Measurements from ENCODE around the gene ADPRHL1.
"Not testable (repeated sequence)": the region's sequence is repeated elsewhere in the genome, so short reads cannot be mapped to it uniquely, and the experiment has no call there.

ADPRHL1 gene

DNA sequence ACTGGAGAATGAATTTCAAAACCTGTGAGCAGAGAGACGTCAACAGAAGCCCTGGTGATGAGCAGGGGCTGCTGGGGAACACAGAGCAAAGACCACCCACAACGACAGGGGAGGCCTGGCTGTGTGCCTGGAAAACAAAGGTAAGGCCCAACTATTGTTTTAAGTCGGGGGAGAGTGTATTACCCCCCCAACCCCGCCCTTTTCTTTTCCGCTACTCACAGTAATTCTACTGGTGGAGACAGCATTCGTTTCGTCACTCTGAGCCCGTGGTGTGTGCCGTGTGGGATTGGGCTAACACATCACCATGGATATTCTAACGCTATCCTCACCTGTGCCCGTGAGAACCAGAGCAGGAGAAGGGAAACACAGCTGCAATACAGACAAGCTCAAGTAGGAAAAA lies 18.6 kb upstream of the ADPRHL1 start:
- Histone ChIP-seq H3K4me1 (ENCODE audit: control insufficient read depth, low read length) (no peaks in the 10 kb centered on the region), H3K36me3 (ENCODE audit: control insufficient read depth, low read length) (peaks cover 59% of the 10 kb centered on the region), H3F3A (ENCODE audit: control insufficient read depth, insufficient read depth) (no peaks in the 10 kb centered on the region), H3K9me2 (replicated peaks; ENCODE audit: control insufficient read depth, low read length) (no peaks in the 10 kb centered on the region), H3K4me2 (ENCODE audit: low read length) (no peak overlapping the region), H3K27me3 (ENCODE audit: control insufficient read depth, low read length) (no peaks in the 10 kb centered on the region), H3K79me2 (ENCODE audit: control insufficient read depth, low read length) (peaks cover 12% of the 10 kb centered on the region), H3K4me3 (ENCODE audit: low read length) (no peak overlapping the region), H3K9me3 (ENCODE audit: control insufficient read depth, insufficient read depth, low read length) (no peaks in the 10 kb centered on the region), H3K27ac (ENCODE audit: low read depth, low read length) (no peak overlapping the region), H4K20me1 (ENCODE audit: control insufficient read depth, insufficient read depth, low read depth, low read length) (no peaks in the 10 kb centered on the region)
- TF ChIP-seq, protein P1, sequence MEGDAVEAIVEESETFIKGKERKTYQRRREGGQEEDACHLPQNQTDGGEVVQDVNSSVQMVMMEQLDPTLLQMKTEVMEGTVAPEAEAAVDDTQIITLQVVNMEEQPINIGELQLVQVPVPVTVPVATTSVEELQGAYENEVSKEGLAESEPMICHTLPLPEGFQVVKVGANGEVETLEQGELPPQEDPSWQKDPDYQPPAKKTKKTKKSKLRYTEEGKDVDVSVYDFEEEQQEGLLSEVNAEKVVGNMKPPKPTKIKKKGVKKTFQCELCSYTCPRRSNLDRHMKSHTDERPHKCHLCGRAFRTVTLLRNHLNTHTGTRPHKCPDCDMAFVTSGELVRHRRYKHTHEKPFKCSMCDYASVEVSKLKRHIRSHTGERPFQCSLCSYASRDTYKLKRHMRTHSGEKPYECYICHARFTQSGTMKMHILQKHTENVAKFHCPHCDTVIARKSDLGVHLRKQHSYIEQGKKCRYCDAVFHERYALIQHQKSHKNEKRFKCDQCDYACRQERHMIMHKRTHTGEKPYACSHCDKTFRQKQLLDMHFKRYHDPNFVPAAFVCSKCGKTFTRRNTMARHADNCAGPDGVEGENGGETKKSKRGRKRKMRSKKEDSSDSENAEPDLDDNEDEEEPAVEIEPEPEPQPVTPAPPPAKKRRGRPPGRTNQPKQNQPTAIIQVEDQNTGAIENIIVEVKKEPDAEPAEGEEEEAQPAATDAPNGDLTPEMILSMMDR (IDR thresholded peaks at IDR 0.05; ENCODE audit: low read depth, low read length, poor library complexity, severe bottlenecking), result no peak
- TF ChIP-seq EZH2phosphoT487 (IDR thresholded peaks at IDR 0.05; ENCODE audit: borderline replicate concordance, low read length), result no peak

DNA sequence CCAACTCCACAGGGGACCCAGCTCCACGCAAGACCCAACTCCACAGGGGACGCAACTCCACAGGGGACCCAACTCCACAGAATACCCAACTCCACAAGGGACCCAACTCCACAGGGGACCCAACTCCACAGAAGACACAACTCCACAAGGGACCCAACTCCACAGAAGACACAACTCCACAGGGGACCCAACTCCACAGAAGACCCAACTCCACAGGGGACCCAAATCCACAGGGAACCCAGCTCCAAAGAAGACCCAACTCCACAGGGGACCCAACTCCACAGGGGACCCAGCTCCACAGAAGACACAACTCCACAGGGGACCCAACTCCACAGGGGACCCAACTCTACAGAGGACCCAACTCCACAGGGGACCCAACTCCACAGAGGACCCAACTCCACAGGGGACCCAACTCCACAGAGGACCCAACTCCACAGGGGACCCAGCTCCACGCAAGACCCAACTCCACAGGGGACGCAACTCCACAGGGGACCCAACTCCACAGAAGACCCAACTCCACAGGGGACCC lies 17.4 kb upstream of the ADPRHL1 start:
- H3K9me2 ChIP-seq (replicated peaks; ENCODE audit: control insufficient read depth, low read length); H3K27ac ChIP-seq (ENCODE audit: low read depth, low read length); H4K20me1 ChIP-seq (ENCODE audit: control insufficient read depth, insufficient read depth, low read depth, low read length); H3K4me2 ChIP-seq (ENCODE audit: low read length); H3K4me3 ChIP-seq (ENCODE audit: low read length); H3K9me3 ChIP-seq (ENCODE audit: control insufficient read depth, insufficient read depth, low read length); H3K27me3 ChIP-seq (ENCODE audit: control insufficient read depth, low read length); H3F3A ChIP-seq (ENCODE audit: control insufficient read depth, insufficient read depth); H3K4me1 ChIP-seq (ENCODE audit: control insufficient read depth, low read length): not testable (repeated sequence)
- Histone ChIP-seq H3K36me3 (ENCODE audit: control insufficient read depth, low read length) (peaks cover 51% of the 10 kb centered on the region), H3K79me2 (ENCODE audit: control insufficient read depth, low read length) (peaks cover 12% of the 10 kb centered on the region)

DNA sequence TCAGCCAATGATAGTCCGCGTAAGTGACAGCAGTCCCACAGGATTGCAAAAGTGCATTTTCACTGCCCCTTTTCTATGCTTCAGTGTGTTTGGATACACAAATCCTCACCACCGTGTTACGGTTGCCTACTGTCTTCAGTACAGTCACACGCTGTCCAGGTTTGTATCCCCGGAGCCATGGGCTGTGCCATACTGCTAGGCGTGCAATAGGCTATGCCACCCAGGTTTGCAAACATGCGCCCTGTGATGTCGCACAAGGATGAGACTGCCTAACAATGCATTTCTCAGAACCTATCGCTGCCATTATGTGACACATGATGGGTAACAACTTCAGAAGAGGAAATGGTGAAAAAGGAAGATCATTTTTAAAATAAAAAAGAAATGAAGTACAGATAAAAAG lies 16.8 kb upstream of the ADPRHL1 start:
- Histone ChIP-seq H3K27ac (ENCODE audit: low read depth, low read length) (no peak overlapping the region), H4K20me1 (ENCODE audit: control insufficient read depth, insufficient read depth, low read depth, low read length) (no peaks in the 10 kb centered on the region), H3K79me2 (ENCODE audit: control insufficient read depth, low read length) (peaks cover 12% of the 10 kb centered on the region), H3K36me3 (ENCODE audit: control insufficient read depth, low read length) (peaks cover 45% of the 10 kb centered on the region), H3K27me3 (ENCODE audit: control insufficient read depth, low read length) (no peaks in the 10 kb centered on the region), H3K9me2 (replicated peaks; ENCODE audit: control insufficient read depth, low read length) (no peaks in the 10 kb centered on the region), H3K4me3 (ENCODE audit: low read length) (no peak overlapping the region), H3K4me2 (ENCODE audit: low read length) (no peak overlapping the region), H3K4me1 (ENCODE audit: control insufficient read depth, low read length) (no peaks in the 10 kb centered on the region), H3F3A (ENCODE audit: control insufficient read depth, insufficient read depth) (no peaks in the 10 kb centered on the region), H3K9me3 (ENCODE audit: control insufficient read depth, insufficient read depth, low read length) (no peaks in the 10 kb centered on the region)
- no peak for TF ChIP-seq EZH2phosphoT487 (IDR thresholded peaks at IDR 0.05; ENCODE audit: borderline replicate concordance, low read length)
- TF ChIP-seq, protein P1 (IDR thresholded peaks at IDR 0.05; ENCODE audit: low read depth, low read length, poor library complexity, severe bottlenecking), result no peak

DNA sequence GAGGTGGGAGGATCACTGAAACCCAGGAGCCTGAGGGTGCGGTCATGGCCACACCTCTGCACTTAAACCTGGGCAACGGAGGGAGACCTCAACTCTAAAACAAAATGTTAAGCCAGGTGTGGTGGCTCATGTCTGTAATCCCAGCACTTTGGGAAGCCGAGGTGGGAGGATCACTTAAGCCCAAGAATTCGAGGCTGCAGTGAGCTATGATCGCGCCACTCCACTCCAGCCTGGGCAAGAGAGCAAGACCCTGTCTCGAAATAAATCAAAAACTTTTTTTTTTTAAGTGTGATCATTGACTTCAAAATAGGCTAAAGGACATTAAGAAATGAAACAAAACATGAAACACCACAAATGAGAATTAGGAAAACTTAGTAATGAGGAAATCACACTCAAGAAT lies 16.3 kb upstream of the ADPRHL1 start:
- Histone ChIP-seq H3K36me3 (ENCODE audit: control insufficient read depth, low read length) (peaks cover 44% of the 10 kb centered on the region), H3K9me3 (ENCODE audit: control insufficient read depth, insufficient read depth, low read length) (no peaks in the 10 kb centered on the region), H3K27me3 (ENCODE audit: control insufficient read depth, low read length) (no peaks in the 10 kb centered on the region), H3K4me1 (ENCODE audit: control insufficient read depth, low read length) (no peaks in the 10 kb centered on the region), H3K4me3 (ENCODE audit: low read length) (no peak overlapping the region), H3K9me2 (replicated peaks; ENCODE audit: control insufficient read depth, low read length) (no peaks in the 10 kb centered on the region), H3K27ac (ENCODE audit: low read depth, low read length) (no peak overlapping the region), H3F3A (ENCODE audit: control insufficient read depth, insufficient read depth) (no peaks in the 10 kb centered on the region), H4K20me1 (ENCODE audit: control insufficient read depth, insufficient read depth, low read depth, low read length) (no peaks in the 10 kb centered on the region), H3K79me2 (ENCODE audit: control insufficient read depth, low read length) (peaks cover 12% of the 10 kb centered on the region), H3K4me2 (ENCODE audit: low read length) (no peak overlapping the region)
- TF ChIP-seq EZH2phosphoT487 (IDR thresholded peaks at IDR 0.05; ENCODE audit: borderline replicate concordance, low read length), result no peak
- TF ChIP-seq, protein P1 (IDR thresholded peaks at IDR 0.05; ENCODE audit: low read depth, low read length, poor library complexity, severe bottlenecking), result no peak
